Measurements from ENCODE around the gene RAPSN.
A peak's percentile ranks its signal among the peaks of the same experiment; 100 is the strongest.

Gene RAPSN

GRCh38 chr11:47407746-47408590 lies 41.0 kb downstream of the RAPSN start, which contains the start of gene SLC39A13:
SLC39A13 (plus strand) TSS chr11:47408590; CDS start chr11:47410095, 1,505 bp downstream.
- peak; percentile 91 for DNase-seq (ENCODE audit: low spot score)

GRCh38 chr11:47406896-47407745 lies 41.8 kb downstream of the RAPSN start:
- DNase-seq (ENCODE audit: low spot score) = no peak

GRCh38 chr11:47403571-47403970 lies 45.4 kb downstream of the RAPSN start:
- DNase-seq (ENCODE audit: low spot score) = no peak

GRCh38 chr11:47403135-47403534 lies 45.8 kb downstream of the RAPSN start:
- no peak for DNase-seq (ENCODE audit: low spot score)

GRCh38 chr11:47400768-47401279 lies 48.1 kb downstream of the RAPSN start:
- no peak for DNase-seq (ENCODE audit: low spot score)

GRCh38 chr11:47399860-47400767 lies 48.8 kb downstream of the RAPSN start:
- no peak for DNase-seq (ENCODE audit: low spot score)

- DNase-seq (ENCODE audit: low spot score) = no peak
These were observed 50.4 kb downstream of the RAPSN start for GRCh38 chr11:47398551-47398950.

- no peak for DNase-seq (ENCODE audit: low spot score)
These were observed 50.9 kb downstream of the RAPSN start for GRCh38 chr11:47398011-47398410.

- no peak for DNase-seq (ENCODE audit: low spot score)
These were observed 53.0 kb downstream of the RAPSN start for GRCh38 chr11:47396049-47396320.

GRCh38 chr11:47395223-47396048 lies 53.5 kb downstream of the RAPSN start:
- no peak for DNase-seq (ENCODE audit: low spot score)

- DNase-seq (ENCODE audit: low spot score) = peak; percentile 34
These were observed 54.4 kb downstream of the RAPSN start for GRCh38 chr11:47394322-47395222.

- DNase-seq (ENCODE audit: low spot score) = no peak
These were observed 55.0 kb downstream of the RAPSN start for GRCh38 chr11:47394050-47394321.

- DNase-seq (ENCODE audit: low spot score) = peak; percentile 54
These were observed 55.5 kb downstream of the RAPSN start for GRCh38 chr11:47393163-47394049.

- peak; percentile 51 for DNase-seq (ENCODE audit: low spot score)
These were observed 56.3 kb downstream of the RAPSN start for GRCh38 chr11:47392546-47393162.

- DNase-seq (ENCODE audit: low spot score) = no peak
These were observed 57.1 kb downstream of the RAPSN start for GRCh38 chr11:47391711-47392432.

GRCh38 chr11:47391077-47391583 lies 57.8 kb downstream of the RAPSN start:
- DNase-seq (ENCODE audit: low spot score) = no peak

- no peak for DNase-seq (ENCODE audit: low spot score)
These were observed 58.5 kb downstream of the RAPSN start for GRCh38 chr11:47390422-47390760.
